Keratinocyte (primary cell): Measurements from ENCODE around the gene TATDN2. TPM values are rescaled to one million over a fixed set of nuclear protein-coding genes. Genes with fewer than 3 reads are reported as not detected.

Source experiments
- DNase-seq: peaks from one replicate; pipeline ENCODE4 v3.0.0-alpha.2; 2011; ENCODE audit warnings: low read depth, missing footprints, low spot score
- FAIRE-seq: peaks from 2 replicates; lab custom pipeline; 2011; peaks lifted over from hg19 to GRCh38; lab: Jason Lieb, UNC
- H2AFZ ChIP-seq: 2 replicates; pipeline ENCODE4 v1.6.0; 2012; ENCODE audit warnings: low read length, control low read depth, inconsistent platforms; ENCODE audit not compliant: control insufficient read depth
- H3K27ac ChIP-seq: 2 replicates; pipeline ENCODE4 v1.5.1; 2011; ENCODE audit warnings: low read length; ENCODE audit not compliant: control insufficient read depth, insufficient read depth
- H3K27me3 ChIP-seq: 3 replicates; pipeline ENCODE4 v1.6.0; 2011; ENCODE audit warnings: low read length; ENCODE audit not compliant: control insufficient read depth, insufficient read depth; ENCODE audit errors: extremely low read depth
- H3K36me3 ChIP-seq, 2 experiments: 2 replicates in 1 of 2; 3 replicates in 1 of 2; pipeline ENCODE4 v1.5.1; 2011; ENCODE audit warnings: low read length in 2 of 2, mild to moderate bottlenecking in 1 of 2; ENCODE audit not compliant: control insufficient read depth in 2 of 2, insufficient read depth in 2 of 2; ENCODE audit errors: extremely low read depth in 1 of 2
- H3K4me1 ChIP-seq: 3 replicates; pipeline ENCODE4 v1.5.1; 2011; ENCODE audit warnings: low read length; ENCODE audit not compliant: control insufficient read depth, insufficient read depth; ENCODE audit errors: extremely low read depth
- H3K4me2 ChIP-seq: 3 replicates; pipeline ENCODE4 v1.6.0; 2011; ENCODE audit warnings: low read depth, low read length; ENCODE audit not compliant: control insufficient read depth, insufficient read depth; ENCODE audit errors: extremely low read depth
- H3K4me3 ChIP-seq, 3 experiments: fragments of 200-600 bp in 1 of 3; sonication (generic) in 1 of 3; 2 replicates in 2 of 3; 3 replicates in 1 of 3; pipeline ENCODE4 v1.5.1; 2011 to 2016; ENCODE audit warnings: low read length in 3 of 3, mild to moderate bottlenecking in 3 of 3, control low read depth in 2 of 3, inconsistent platforms in 1 of 3, low read depth in 1 of 3, mixed read lengths in 1 of 3, mixed run types in 1 of 3, moderate library complexity in 1 of 3; ENCODE audit not compliant: control insufficient read depth in 2 of 3, insufficient read depth in 2 of 3; ENCODE audit errors: extremely low read depth in 1 of 3
- H3K79me2 ChIP-seq: 2 replicates; pipeline ENCODE4 v1.6.0; 2012; ENCODE audit warnings: low read length; ENCODE audit not compliant: control insufficient read depth, insufficient read depth
- H3K9ac ChIP-seq: 3 replicates; pipeline ENCODE4 v1.6.0; 2011; ENCODE audit warnings: low read length; ENCODE audit not compliant: control insufficient read depth, insufficient read depth; ENCODE audit errors: extremely low read depth
- H3K9me1 ChIP-seq: 3 replicates; pipeline ENCODE4 v1.6.0; 2011; ENCODE audit warnings: low read length; ENCODE audit not compliant: control insufficient read depth, insufficient read depth; ENCODE audit errors: extremely low read depth
- H3K9me3 ChIP-seq: 2 replicates; pipeline ENCODE4 v1.5.1; 2012; ENCODE audit warnings: low read depth, low read length; ENCODE audit not compliant: control insufficient read depth
- H4K20me1 ChIP-seq: 3 replicates; pipeline ENCODE4 v1.6.0; 2011; ENCODE audit warnings: low read length; ENCODE audit not compliant: control insufficient read depth, insufficient read depth; ENCODE audit errors: extremely low read depth
- CTCF ChIP-seq, 3 experiments: IDR thresholded peaks in 1 of 3; conservative IDR thresholded peaks in 1 of 3; optimal IDR thresholded peaks in 1 of 3; 2 replicates in 2 of 3; 3 replicates in 1 of 3; pipeline versions ENCODE3 to v1.5.1; 2011; ENCODE audit warnings: low read length in 3 of 3, mild to moderate bottlenecking in 3 of 3, moderate library complexity in 2 of 3, control low read depth in 1 of 3, inconsistent platforms in 1 of 3; ENCODE audit not compliant: insufficient read depth in 2 of 3; ENCODE audit errors: extremely low read depth in 1 of 3
- EZH2 ChIP-seq: IDR thresholded peaks from one replicate; pipeline ENCODE4 v1.6.1; 2012; ENCODE audit warnings: inconsistent platforms, mild to moderate bottlenecking, low read length, moderate library complexity
- dilution Hi-C: fragments of 300-500 bp; cut with MboI; formaldehyde crosslinking; loops from one replicate; pipeline ENCODE4 v1.7.0; 2020; ENCODE audit warnings: low sequenced_read_pairs; ENCODE audit not compliant: extremely low pct_ligation_motif_present
- polyA plus RNA-seq, 5 experiments: library from polyadenylated mRNA; depleted of rRNA in 3 of 5; stranded (reverse) in 3 of 5; stranded (forward) in 1 of 5; unstranded in 1 of 5; fragments of >200 nt; gene quantifications; 1 replicate in 1 of 5; 2 replicates in 3 of 5; 3 replicates in 1 of 5; pipeline versions ENCODE4 v1.2.1 to v1.2.3, GENCODE V29; 2011 to 2012; ENCODE audit warnings: missing spikeins in 2 of 5, low read depth in 1 of 5, low replicate concordance in 1 of 5

TATDN2 gene
- polyA plus RNA-seq, 1 donor (not counting 4 experiments of a cell fraction or from before 2014, with no cell fraction given): 13.8 TPM

GRCh38 chr3:10309736-10310135 lies 61.5 kb downstream of the TATDN2 start:
- Histone ChIP-seq H4K20me1 (peaks cover 2% of the 10 kb centered on the region), H3K27ac (no peak overlapping the region), H3K9me3 (no peaks in the 10 kb centered on the region), H3K4me3 (no peak overlapping the region), H3K9ac (no peak overlapping the region), H3K4me1 (no peaks in the 10 kb centered on the region), H3K36me3 (peaks cover 36 to 45% of the 10 kb centered on the region in 2 experiments), H3K9me1 (no peaks in the 10 kb centered on the region), H3K79me2 (no peaks in the 10 kb centered on the region), H3K27me3 (no peaks in the 10 kb centered on the region), H2AFZ (no peak overlapping the region), H3K4me2 (no peak overlapping the region)
- dilution Hi-C loops: no loop called here
- DNase-seq: no peak
- no peak for TF ChIP-seq EZH2
- TF ChIP-seq CTCF (optimal IDR thresholded peaks at IDR 0.05 in 1 of 3, IDR thresholded peaks at IDR 0.05 in 1 of 3, conservative IDR thresholded peaks at IDR 0.05 in 1 of 3; ENCODE audit: extremely low read depth in 1 of 3, insufficient read depth in 2 of 3, low read length in 3 of 3): no peak
- FAIRE-seq: no peak

GRCh38 chr3:10310578-10310977 lies 62.3 kb downstream of the TATDN2 start:
- H3K79me2 ChIP-seq: no peaks in the 10 kb centered on the region
- no peak overlapping the region for H2AFZ ChIP-seq
- no peaks in the 10 kb centered on the region for H3K9me3 ChIP-seq
- H3K27ac ChIP-seq: no peak overlapping the region
- no peaks in the 10 kb centered on the region for H3K9me1 ChIP-seq
- dilution Hi-C loops: no loop called here
- H3K27me3 ChIP-seq: no peaks in the 10 kb centered on the region
- H3K9ac ChIP-seq: no peak overlapping the region
- DNase-seq (no peak), FAIRE-seq (no peak)
- peaks cover 35 to 47% of the 10 kb centered on the region in 2 experiments for H3K36me3 ChIP-seq
- peaks cover 2% of the 10 kb centered on the region for H4K20me1 ChIP-seq
- no peak overlapping the region for H3K4me3 ChIP-seq
- no peak overlapping the region for H3K4me2 ChIP-seq
- TF ChIP-seq EZH2 (no peak), CTCF (optimal IDR thresholded peaks at IDR 0.05 in 1 of 3, IDR thresholded peaks at IDR 0.05 in 1 of 3, conservative IDR thresholded peaks at IDR 0.05 in 1 of 3; ENCODE audit: extremely low read depth in 1 of 3, insufficient read depth in 2 of 3, low read length in 3 of 3) (no peak)
- H3K4me1 ChIP-seq: no peaks in the 10 kb centered on the region
